ENCODE results near the gene ZFYVE27.

The ZFYVE27 gene

GRCh38 chr10:97795886-97796285 lies 59.0 kb downstream of the ZFYVE27 start:
- DNase-seq = no peak

DNA sequence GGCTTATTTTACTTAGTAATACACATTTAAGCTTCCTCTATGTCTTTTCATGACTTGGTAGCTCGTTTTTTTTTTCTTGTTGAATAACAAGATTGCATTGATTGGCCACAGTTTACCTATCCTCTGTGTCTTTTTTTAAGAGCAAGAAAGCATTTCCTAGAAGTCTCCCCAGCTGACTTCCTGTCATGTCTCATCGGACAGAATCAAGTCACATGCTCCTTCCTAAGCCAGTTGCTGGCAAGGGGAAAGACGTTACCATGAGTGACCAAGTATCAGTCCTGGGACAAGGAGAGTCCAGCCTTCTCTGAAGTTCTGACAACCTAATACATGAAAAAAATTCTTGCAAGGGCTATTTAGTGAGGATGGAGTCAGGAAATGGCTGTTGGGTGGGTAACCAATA lies 59.7 kb downstream of the ZFYVE27 start:
- no peak for DNase-seq

DNA sequence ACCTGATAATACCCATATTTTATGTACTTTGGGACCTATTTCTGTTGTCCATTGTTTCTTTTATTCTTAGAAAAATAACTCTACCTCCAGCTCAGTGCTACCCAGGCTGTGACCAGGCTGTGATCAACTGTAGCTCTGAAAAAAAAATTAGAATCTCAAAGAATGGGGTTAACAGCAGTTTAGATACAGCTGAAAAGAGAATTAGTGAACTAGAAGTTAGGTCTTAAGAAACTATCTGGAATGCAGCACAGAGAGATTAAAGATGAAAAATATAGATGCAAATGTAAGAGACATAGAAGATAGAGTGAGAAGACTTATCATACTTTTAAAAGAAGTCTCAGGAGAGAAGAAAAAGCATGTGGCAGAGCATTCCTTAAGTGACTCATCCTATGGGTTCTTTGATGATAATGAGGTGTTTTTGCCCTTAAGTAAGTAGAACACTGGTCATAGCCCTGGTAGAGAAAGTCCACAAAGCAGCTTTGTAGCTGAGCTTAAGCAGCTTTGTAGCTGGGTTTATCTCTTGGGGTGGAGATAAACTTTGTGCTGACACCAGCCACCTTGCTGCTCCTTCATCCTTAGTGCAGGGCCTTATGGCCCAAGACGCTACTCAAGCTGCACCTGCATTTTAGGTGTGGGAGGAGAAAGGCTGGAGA lies 62.2 kb downstream of the ZFYVE27 start:
- no peak for DNase-seq

DNA sequence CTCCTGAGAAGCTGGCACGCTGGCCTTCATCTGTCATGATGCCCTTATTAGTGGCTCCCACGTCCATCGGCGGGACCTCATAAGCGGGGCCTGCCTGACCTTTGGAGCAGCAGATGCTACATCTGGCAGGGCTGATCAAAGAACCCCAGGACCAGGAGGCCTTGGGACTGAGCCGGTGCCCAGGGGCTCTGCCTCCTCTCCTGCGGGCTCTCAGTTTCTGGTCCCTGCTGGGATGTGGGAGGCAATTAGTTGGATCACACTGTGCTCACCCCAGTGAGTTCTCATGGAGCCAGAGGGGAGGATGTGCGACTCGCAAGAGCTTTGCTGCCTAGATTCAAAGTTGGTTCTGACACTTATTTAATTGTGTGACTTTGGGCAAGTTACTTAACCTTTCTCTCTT lies 63.5 kb downstream of the ZFYVE27 start:
- DNase-seq = no peak

- no peak for DNase-seq
These were observed 64.5 kb downstream of the ZFYVE27 start for GRCh38 chr10:97801422-97801821.

- DNase-seq = no peak
These were observed 68.4 kb downstream of the ZFYVE27 start for GRCh38 chr10:97805096-97805884.

GRCh38 chr10:97805949-97806348 lies 69.0 kb downstream of the ZFYVE27 start:
- no peak for DNase-seq

- DNase-seq = no peak
These were observed 73.5 kb downstream of the ZFYVE27 start for GRCh38 chr10:97810446-97810845.

All from fibroblast of skin of right quadriceps (primary cell).